ENCODE data around the gene STK39. TPM values are rescaled to one million over a fixed set of nuclear protein-coding genes. Genes with fewer than 3 reads are reported as not detected.

The STK39 gene
- polyA plus RNA-seq, 1 donor from 2014 or later = 9.5 TPM

DNA sequence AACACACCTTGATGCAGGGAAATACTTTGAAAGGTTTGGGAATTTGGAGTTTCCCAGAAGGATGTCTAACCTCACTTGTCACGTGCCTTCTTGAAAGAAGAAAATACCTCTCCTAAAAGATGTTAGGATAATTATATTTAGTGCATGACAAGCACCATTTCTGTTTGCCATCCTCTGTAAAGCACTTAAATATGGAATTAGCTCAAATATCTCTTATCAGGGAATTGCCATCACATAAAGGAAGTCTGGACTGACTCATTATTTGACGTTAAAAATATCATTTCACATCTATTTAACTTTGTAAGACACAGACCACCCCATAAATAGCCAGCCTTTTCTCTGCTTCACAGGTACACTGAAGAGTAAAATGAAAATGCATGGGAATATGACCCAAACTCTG, 140.1 kb downstream of the STK39 start:
- H3F3A ChIP-seq (ENCODE audit: insufficient read depth, low read length, poor library complexity, severe bottlenecking) = no peaks in the 10 kb centered on the region
- TF ChIP-seq EZH2 (IDR thresholded peaks at IDR 0.05; ENCODE audit: borderline replicate concordance, insufficient read depth, low read length, poor library complexity, severe bottlenecking) (no peak), MXI1 (conservative IDR thresholded peaks at IDR 0.05; ENCODE audit: poor library complexity, severe bottlenecking) (no peak), POLR2AphosphoS5 (IDR thresholded peaks at IDR 0.05) (no peak), SMC3 (conservative IDR thresholded peaks at IDR 0.05; ENCODE audit: poor library complexity) (no peak), TAF1 (IDR thresholded peaks at IDR 0.05; ENCODE audit: low read depth) (no peak), EP300 (conservative IDR thresholded peaks at IDR 0.05; ENCODE audit: poor library complexity, severe bottlenecking) (no peak), RAD21 (conservative IDR thresholded peaks at IDR 0.05) (no peak)
- TF ChIP-seq, protein P1, sequence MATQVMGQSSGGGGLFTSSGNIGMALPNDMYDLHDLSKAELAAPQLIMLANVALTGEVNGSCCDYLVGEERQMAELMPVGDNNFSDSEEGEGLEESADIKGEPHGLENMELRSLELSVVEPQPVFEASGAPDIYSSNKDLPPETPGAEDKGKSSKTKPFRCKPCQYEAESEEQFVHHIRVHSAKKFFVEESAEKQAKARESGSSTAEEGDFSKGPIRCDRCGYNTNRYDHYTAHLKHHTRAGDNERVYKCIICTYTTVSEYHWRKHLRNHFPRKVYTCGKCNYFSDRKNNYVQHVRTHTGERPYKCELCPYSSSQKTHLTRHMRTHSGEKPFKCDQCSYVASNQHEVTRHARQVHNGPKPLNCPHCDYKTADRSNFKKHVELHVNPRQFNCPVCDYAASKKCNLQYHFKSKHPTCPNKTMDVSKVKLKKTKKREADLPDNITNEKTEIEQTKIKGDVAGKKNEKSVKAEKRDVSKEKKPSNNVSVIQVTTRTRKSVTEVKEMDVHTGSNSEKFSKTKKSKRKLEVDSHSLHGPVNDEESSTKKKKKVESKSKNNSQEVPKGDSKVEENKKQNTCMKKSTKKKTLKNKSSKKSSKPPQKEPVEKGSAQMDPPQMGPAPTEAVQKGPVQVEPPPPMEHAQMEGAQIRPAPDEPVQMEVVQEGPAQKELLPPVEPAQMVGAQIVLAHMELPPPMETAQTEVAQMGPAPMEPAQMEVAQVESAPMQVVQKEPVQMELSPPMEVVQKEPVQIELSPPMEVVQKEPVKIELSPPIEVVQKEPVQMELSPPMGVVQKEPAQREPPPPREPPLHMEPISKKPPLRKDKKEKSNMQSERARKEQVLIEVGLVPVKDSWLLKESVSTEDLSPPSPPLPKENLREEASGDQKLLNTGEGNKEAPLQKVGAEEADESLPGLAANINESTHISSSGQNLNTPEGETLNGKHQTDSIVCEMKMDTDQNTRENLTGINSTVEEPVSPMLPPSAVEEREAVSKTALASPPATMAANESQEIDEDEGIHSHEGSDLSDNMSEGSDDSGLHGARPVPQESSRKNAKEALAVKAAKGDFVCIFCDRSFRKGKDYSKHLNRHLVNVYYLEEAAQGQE (IDR thresholded peaks at IDR 0.05; ENCODE audit: borderline replicate concordance) = no peak
- TF ChIP-seq, protein P2, sequence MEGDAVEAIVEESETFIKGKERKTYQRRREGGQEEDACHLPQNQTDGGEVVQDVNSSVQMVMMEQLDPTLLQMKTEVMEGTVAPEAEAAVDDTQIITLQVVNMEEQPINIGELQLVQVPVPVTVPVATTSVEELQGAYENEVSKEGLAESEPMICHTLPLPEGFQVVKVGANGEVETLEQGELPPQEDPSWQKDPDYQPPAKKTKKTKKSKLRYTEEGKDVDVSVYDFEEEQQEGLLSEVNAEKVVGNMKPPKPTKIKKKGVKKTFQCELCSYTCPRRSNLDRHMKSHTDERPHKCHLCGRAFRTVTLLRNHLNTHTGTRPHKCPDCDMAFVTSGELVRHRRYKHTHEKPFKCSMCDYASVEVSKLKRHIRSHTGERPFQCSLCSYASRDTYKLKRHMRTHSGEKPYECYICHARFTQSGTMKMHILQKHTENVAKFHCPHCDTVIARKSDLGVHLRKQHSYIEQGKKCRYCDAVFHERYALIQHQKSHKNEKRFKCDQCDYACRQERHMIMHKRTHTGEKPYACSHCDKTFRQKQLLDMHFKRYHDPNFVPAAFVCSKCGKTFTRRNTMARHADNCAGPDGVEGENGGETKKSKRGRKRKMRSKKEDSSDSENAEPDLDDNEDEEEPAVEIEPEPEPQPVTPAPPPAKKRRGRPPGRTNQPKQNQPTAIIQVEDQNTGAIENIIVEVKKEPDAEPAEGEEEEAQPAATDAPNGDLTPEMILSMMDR (IDR thresholded peaks at IDR 0.05; ENCODE audit: poor library complexity, severe bottlenecking) = no peak
- no peaks in the 10 kb centered on the region for H3K9me3 ChIP-seq (ENCODE audit: low read length)
- no peak overlapping the region for H2AFZ ChIP-seq (ENCODE audit: low read depth, low read length)
- H3K27ac ChIP-seq (ENCODE audit: low read length) = no peak overlapping the region
- no peak overlapping the region for H3K4me2 ChIP-seq (ENCODE audit: low read length)
- H3K9me2 ChIP-seq (ENCODE audit: insufficient read depth, low read length) = no peaks in the 10 kb centered on the region
- no peaks in the 10 kb centered on the region for H3K27me3 ChIP-seq (ENCODE audit: insufficient read depth, low read depth, low read length)
- H3K36me3 ChIP-seq (ENCODE audit: insufficient read depth, low read length) = no peaks in the 10 kb centered on the region
- H4K20me1 ChIP-seq (ENCODE audit: insufficient read depth) = no peaks in the 10 kb centered on the region
- no peak overlapping the region for H3K4me3 ChIP-seq (ENCODE audit: low read length)
- H3K79me2 ChIP-seq (replicated peaks; ENCODE audit: insufficient read depth, low read length) = no peaks in the 10 kb centered on the region
- no peak overlapping the region for H3K9ac ChIP-seq (ENCODE audit: low read length)

DNA sequence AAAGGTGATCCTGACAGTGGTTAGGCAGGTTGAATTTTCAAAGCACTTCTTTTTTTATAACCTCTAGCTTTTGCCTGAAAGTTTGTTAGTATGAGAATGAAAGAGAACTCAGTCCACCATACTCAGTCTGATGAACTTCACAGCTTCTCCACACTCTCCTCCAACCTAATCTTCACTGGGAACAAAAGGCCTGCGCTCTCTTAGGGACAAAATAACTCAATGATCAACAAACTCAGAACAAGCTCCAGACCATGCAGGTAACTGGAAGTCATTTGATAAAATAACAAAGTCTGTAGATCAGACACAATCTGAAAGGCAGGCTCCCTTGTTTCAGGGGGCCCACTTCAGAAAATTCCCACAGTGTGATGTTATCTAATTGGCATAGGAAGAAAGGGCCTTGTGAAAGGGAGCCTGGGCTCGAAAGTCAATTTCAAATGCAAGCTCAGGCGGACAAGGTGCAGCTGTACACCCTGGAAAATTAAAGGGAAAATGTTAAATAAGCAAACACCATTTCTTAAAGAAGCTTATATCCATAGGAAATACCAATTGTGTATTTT, 142.2 kb downstream of the STK39 start:
- no peak overlapping the region for H3K4me3 ChIP-seq (ENCODE audit: low read length)
- H3K36me3 ChIP-seq (ENCODE audit: insufficient read depth, low read length) = no peaks in the 10 kb centered on the region
- no peaks in the 10 kb centered on the region for H3K79me2 ChIP-seq (replicated peaks; ENCODE audit: insufficient read depth, low read length)
- no peak overlapping the region for H3K9ac ChIP-seq (ENCODE audit: low read length)
- no peak overlapping the region for H3K4me2 ChIP-seq (ENCODE audit: low read length)
- H3F3A ChIP-seq (ENCODE audit: insufficient read depth, low read length, poor library complexity, severe bottlenecking) = no peaks in the 10 kb centered on the region
- H3K9me3 ChIP-seq (ENCODE audit: low read length) = no peaks in the 10 kb centered on the region
- no peak overlapping the region for H2AFZ ChIP-seq (ENCODE audit: low read depth, low read length)
- H3K27me3 ChIP-seq (ENCODE audit: insufficient read depth, low read depth, low read length) = no peaks in the 10 kb centered on the region
- TF ChIP-seq TAF1 (IDR thresholded peaks at IDR 0.05; ENCODE audit: low read depth) (no peak), MXI1 (conservative IDR thresholded peaks at IDR 0.05; ENCODE audit: poor library complexity, severe bottlenecking) (no peak), POLR2AphosphoS5 (IDR thresholded peaks at IDR 0.05) (no peak), SMC3 (conservative IDR thresholded peaks at IDR 0.05; ENCODE audit: poor library complexity) (no peak), EZH2 (IDR thresholded peaks at IDR 0.05; ENCODE audit: borderline replicate concordance, insufficient read depth, low read length, poor library complexity, severe bottlenecking) (no peak), EP300 (conservative IDR thresholded peaks at IDR 0.05; ENCODE audit: poor library complexity, severe bottlenecking) (no peak), RAD21 (conservative IDR thresholded peaks at IDR 0.05) (no peak)
- TF ChIP-seq, protein P1 (IDR thresholded peaks at IDR 0.05; ENCODE audit: borderline replicate concordance) = no peak
- TF ChIP-seq, protein P2 (IDR thresholded peaks at IDR 0.05; ENCODE audit: poor library complexity, severe bottlenecking) = no peak
- H3K9me2 ChIP-seq (ENCODE audit: insufficient read depth, low read length) = no peaks in the 10 kb centered on the region
- no peak overlapping the region for H3K27ac ChIP-seq (ENCODE audit: low read length)
- H4K20me1 ChIP-seq (ENCODE audit: insufficient read depth) = no peaks in the 10 kb centered on the region
